Right lobe of liver (tissue), 4 donors: ENCODE results near the gene ACVRL1.

Experiments
- POLR2A ChIP-seq: fragments of 450-650 bp; IDR thresholded peaks from one replicate; pipeline ENCODE4 v1.6.1; 2017; ENCODE audit warnings: antibody characterized with exemption, mild to moderate bottlenecking
- TF ChIP-seq, protein P1 (sequence below), 4 donors: fragments of 200-600 bp in 3 of 4; fragments of 450-650 bp in 1 of 4; IDR thresholded peaks; one replicate each; pipeline versions ENCODE4 v1.5.1 to v1.8.0; 2016 to 2022; ENCODE audit warnings: antibody characterized with exemption in 4 of 4, mild to moderate bottlenecking in 2 of 4
- donor health status: DM: no; HTN: no; CAD: no.
- donor health status: DM: no; HTN: no; CAD: no.
- donor health status: DM: no; HTN: yes; CAD: no.

DNA sequence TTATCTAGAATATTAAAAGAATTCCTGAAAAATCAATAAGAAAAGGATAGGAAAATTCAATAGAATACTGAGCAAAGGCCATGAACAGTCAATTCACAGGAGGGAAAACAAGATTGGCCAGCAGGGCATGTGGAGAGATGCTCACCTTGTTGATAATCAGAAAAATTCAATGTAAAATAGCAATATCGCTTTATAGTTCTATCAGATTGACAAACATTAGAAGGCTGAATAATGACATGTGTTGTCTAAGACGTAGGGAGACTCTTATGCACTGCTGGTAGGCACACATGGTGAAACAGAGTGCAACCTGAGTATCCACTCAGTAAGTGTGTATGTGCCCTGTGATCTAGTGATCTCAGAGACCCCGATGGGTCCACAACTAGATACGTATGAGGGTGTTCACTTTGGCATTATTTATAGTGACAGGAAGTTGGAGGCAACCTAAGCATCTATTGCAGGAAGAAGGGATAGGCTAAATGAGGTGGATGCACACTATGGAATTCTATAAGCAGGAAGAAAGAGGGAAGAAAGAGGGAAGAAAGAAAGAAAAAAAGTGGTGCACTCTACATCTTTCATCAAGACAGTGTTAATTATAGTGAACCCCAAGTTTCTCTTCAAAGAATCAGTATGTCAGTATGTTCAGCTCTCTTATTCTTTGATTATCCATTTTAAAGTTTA lies 23.2 kb upstream of the ACVRL1 start:
- no peak for TF ChIP-seq POLR2A
- TF ChIP-seq, protein P1, sequence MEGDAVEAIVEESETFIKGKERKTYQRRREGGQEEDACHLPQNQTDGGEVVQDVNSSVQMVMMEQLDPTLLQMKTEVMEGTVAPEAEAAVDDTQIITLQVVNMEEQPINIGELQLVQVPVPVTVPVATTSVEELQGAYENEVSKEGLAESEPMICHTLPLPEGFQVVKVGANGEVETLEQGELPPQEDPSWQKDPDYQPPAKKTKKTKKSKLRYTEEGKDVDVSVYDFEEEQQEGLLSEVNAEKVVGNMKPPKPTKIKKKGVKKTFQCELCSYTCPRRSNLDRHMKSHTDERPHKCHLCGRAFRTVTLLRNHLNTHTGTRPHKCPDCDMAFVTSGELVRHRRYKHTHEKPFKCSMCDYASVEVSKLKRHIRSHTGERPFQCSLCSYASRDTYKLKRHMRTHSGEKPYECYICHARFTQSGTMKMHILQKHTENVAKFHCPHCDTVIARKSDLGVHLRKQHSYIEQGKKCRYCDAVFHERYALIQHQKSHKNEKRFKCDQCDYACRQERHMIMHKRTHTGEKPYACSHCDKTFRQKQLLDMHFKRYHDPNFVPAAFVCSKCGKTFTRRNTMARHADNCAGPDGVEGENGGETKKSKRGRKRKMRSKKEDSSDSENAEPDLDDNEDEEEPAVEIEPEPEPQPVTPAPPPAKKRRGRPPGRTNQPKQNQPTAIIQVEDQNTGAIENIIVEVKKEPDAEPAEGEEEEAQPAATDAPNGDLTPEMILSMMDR (IDR thresholded peaks at IDR 0.05), result no peak
